BLaER1 treated with 17β-estradiol and CSF1 and Interleukin-3, amounts not matched to agents 10 nM and 100 nM (cell line): ENCODE results near the gene ANKS1A.

Experiments
- H3K27ac ChIP-seq, 11 experiments: shearing (Covaris generic); formaldehyde crosslinking; 2 replicates each; pipeline ENCODE4 v1.8.1; 2022
- H3K27me3 ChIP-seq, 11 experiments: shearing (Covaris generic); formaldehyde crosslinking; 2 replicates each; pipeline ENCODE4 v1.8.1; 2022
- H3K36me3 ChIP-seq, 11 experiments: shearing (Covaris generic); formaldehyde crosslinking; 2 replicates each; pipeline ENCODE4 v1.8.1; 2022
- H3K4me1 ChIP-seq, 10 experiments: shearing (Covaris generic); formaldehyde crosslinking; 2 replicates each; pipeline ENCODE4 v1.8.1; 2022
- H3K4me2 ChIP-seq, 11 experiments: shearing (Covaris generic); formaldehyde crosslinking; 2 replicates each; pipeline ENCODE4 v1.8.1; 2022
- H3K4me3 ChIP-seq, 10 experiments: shearing (Covaris generic); formaldehyde crosslinking; 2 replicates each; pipeline ENCODE4 v1.8.1; 2022
- H3K9ac ChIP-seq, 11 experiments: shearing (Covaris generic); formaldehyde crosslinking; 2 replicates each; pipeline ENCODE4 v1.8.1; 2022
- H3K9me3 ChIP-seq, 11 experiments: shearing (Covaris generic); formaldehyde crosslinking; replicated peaks in 1 of 11; 2 replicates each; pipeline ENCODE4 v1.8.1; 2022
- H4K20me1 ChIP-seq, 11 experiments: shearing (Covaris generic); formaldehyde crosslinking; 2 replicates each; pipeline ENCODE4 v1.8.1; 2022
- Cebpa-rat ChIP-seq, 11 experiments: shearing (Covaris generic); IDR thresholded peaks; 2 replicates each; pipeline ENCODE4 v1.8.1; 2022

Gene ANKS1A

DNA sequence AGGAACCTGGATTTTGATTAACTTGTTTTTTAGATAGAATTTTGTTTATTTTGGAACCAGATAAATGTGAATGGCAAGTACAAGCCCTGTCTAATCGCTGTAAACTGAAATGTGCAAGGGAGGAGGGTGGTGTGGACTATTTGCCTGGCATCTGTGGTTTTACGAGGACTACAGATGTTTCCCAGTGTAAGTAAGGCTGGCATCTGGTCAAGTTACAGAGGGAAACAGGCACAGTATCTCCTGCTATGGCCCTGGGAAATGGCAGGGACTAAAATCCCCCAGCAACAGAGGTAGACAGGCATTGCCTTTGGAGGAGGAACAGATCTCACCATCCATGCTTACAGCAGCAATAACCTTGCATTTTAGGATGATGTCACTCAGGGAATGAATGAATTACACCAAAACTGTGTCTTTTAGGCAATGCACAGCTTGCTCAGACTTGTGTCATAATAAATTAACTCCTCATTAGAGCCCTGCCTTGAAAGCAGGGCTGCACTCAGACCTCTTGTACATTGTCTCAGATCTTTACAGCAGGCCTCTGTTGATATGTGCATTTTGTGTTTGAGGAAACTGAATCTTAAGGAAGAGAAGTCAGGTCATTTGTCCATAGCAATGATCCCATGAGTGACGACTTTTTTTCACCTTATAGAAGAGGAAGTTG, 155.8 kb downstream of the ANKS1A start:
- no peaks in the 10 kb centered on the region for H3K9me3 ChIP-seq
- peak overlapping the region; percentile 53 to 79 (median 62); a peak in 20 of 22 replicates for H3K9ac ChIP-seq
- no peak overlapping the region for H3K4me3 ChIP-seq
- peaks cover 0 to 41% (median 14%) of the 10 kb centered on the region in 11 experiments; a peak in 14 of 22 replicates for H3K36me3 ChIP-seq
- H3K27me3 ChIP-seq, result no peaks in the 10 kb centered on the region
- peaks cover 0 to 50% (median 0%) of the 10 kb centered on the region in 11 experiments; a peak in 3 of 22 replicates for H4K20me1 ChIP-seq
- H3K4me2 ChIP-seq, result peak overlapping the region; percentile 71 to 92 (median 87)
- H3K27ac ChIP-seq, result peak overlapping the region; percentile 62 to 94 (median 87)
- peaks cover 72 to 89% (median 84%) of the 10 kb centered on the region in 10 experiments for H3K4me1 ChIP-seq
- no peak for TF ChIP-seq Cebpa-rat (IDR thresholded peaks at IDR 0.05)

DNA sequence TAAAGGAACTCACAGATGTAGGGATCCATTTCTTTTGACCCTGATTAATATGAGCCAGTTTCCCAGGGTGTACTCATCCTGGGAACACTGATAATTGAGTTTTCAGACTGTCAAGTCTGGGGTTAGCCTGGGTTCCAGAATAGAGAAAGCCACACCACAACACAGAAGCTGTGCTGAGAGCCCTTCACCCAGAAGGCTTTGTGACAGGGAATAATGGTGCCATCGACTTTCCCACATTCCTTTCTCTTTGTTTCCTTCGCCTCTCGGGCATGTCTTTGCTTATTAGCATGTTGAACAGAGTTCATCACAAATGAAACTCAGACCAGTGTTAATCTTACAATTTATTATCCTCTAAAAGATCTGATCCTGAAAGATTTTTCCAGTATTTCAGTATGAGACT, 157.0 kb downstream of the ANKS1A start:
- peak overlapping the region in 10 of 11 experiments; percentile 62 to 94 (median 88); a peak in 20 of 22 replicates for H3K27ac ChIP-seq
- H3K4me3 ChIP-seq, result no peak overlapping the region
- H3K4me2 ChIP-seq, result peak overlapping the region; percentile 71 to 92 (median 87)
- no peak for TF ChIP-seq Cebpa-rat (IDR thresholded peaks at IDR 0.05)
- no peaks in the 10 kb centered on the region for H3K9me3 ChIP-seq
- peaks cover 0 to 40% (median 17%) of the 10 kb centered on the region in 11 experiments; a peak in 14 of 22 replicates for H3K36me3 ChIP-seq
- H4K20me1 ChIP-seq, result peaks cover 0 to 42% (median 0%) of the 10 kb centered on the region in 11 experiments; a peak in 3 of 22 replicates
- peak overlapping the region in 8 of 11 experiments; percentile 67 to 79 (median 73); a peak in 13 of 22 replicates for H3K9ac ChIP-seq
- no peaks in the 10 kb centered on the region for H3K27me3 ChIP-seq
- H3K4me1 ChIP-seq, result peaks cover 84 to 100% (median 96%) of the 10 kb centered on the region in 10 experiments

DNA sequence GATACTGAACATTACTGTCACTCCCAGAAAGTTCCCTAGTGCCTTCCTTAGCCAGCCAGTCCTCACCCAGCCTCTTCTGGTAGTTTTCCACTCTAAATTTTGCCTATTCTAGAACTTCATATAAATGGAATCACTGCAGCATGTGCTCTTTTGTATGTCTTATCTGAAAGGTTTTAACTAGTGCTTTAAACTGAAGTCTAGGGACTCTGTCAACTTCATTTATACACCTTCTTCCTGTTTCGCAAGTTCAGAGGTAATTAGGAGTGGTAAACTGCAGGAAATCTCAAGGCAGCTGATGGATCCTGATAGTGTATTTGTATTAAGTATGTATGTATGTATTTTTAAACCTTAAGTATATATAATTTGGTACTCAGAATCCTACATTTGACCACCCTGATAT, 157.8 kb downstream of the ANKS1A start:
- peaks cover 85 to 95% (median 93%) of the 10 kb centered on the region in 10 experiments for H3K4me1 ChIP-seq
- H3K27ac ChIP-seq, result peak overlapping the region; percentile 63 to 94 (median 87); a peak in 21 of 22 replicates
- H3K4me2 ChIP-seq, result peak overlapping the region; percentile 71 to 92 (median 87)
- no peaks in the 10 kb centered on the region for H3K27me3 ChIP-seq
- peaks cover 0 to 36% (median 0%) of the 10 kb centered on the region in 11 experiments; a peak in 3 of 22 replicates for H4K20me1 ChIP-seq
- H3K9me3 ChIP-seq, result no peaks in the 10 kb centered on the region
- TF ChIP-seq Cebpa-rat (IDR thresholded peaks at IDR 0.05), result no peak
- H3K36me3 ChIP-seq, result peaks cover 0 to 40% (median 18%) of the 10 kb centered on the region in 11 experiments; a peak in 14 of 22 replicates
- H3K9ac ChIP-seq, result peak overlapping the region; percentile 11 to 79 (median 71); a peak in 18 of 22 replicates
- H3K4me3 ChIP-seq, result peak overlapping the region in 5 of 10 experiments; percentile 3 to 26 (median 18); a peak in 6 of 20 replicates

DNA sequence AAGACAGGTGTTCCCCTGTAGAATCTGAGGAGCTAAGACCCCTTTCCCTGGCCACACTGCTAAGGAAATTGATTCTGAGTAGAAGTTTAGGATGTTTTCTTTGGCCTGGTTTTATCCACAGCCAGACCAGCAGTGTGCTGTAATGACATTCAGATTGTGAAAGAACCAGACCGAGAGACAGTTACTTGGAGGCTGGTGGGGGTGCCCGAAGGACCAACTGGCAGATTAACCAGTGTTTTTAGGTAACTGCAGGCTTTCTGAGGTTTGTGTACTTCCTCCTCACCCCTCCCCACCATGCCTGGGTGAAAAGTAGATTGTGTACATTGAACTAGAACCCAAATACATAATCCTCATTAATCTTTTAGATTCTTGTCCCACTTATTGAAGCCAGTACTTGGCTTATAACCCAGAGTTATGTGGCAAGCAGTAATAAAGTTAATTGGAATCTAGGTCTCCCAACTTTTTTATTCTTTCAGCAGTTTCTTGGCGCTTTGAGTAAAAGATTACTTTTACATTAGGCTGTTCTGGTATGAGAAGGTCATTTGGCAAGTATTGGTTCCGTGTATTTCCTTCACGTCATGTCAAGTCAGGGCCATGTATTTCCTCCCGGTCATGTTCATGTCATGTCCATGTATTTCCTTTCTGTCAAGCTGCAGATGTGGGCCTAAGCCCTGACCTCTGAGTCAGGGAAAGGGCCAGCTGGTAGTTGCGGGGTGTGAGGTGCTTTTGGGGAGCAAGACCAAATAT, 158.4 kb downstream of the ANKS1A start:
- H3K4me3 ChIP-seq, result peak overlapping the region in 5 of 10 experiments; percentile 3 to 26 (median 18); a peak in 6 of 20 replicates
- H3K27me3 ChIP-seq, result no peaks in the 10 kb centered on the region
- peaks cover 0 to 32% (median 0%) of the 10 kb centered on the region in 11 experiments; a peak in 3 of 22 replicates for H4K20me1 ChIP-seq
- H3K9ac ChIP-seq, result peak overlapping the region; percentile 11 to 79 (median 71); a peak in 19 of 22 replicates
- H3K36me3 ChIP-seq, result peaks cover 0 to 40% (median 17%) of the 10 kb centered on the region in 11 experiments; a peak in 14 of 22 replicates
- peak in 8 of 11 experiments; percentile 60 to 89 (median 79); a peak in 16 of 22 replicates for TF ChIP-seq Cebpa-rat (IDR thresholded peaks at IDR 0.05)
- peak overlapping the region; percentile 71 to 92 (median 87) for H3K4me2 ChIP-seq
- no peaks in the 10 kb centered on the region for H3K9me3 ChIP-seq
- peaks cover 85 to 94% (median 89%) of the 10 kb centered on the region in 10 experiments for H3K4me1 ChIP-seq
- H3K27ac ChIP-seq, result peak overlapping the region; percentile 63 to 94 (median 87); a peak in 21 of 22 replicates

DNA sequence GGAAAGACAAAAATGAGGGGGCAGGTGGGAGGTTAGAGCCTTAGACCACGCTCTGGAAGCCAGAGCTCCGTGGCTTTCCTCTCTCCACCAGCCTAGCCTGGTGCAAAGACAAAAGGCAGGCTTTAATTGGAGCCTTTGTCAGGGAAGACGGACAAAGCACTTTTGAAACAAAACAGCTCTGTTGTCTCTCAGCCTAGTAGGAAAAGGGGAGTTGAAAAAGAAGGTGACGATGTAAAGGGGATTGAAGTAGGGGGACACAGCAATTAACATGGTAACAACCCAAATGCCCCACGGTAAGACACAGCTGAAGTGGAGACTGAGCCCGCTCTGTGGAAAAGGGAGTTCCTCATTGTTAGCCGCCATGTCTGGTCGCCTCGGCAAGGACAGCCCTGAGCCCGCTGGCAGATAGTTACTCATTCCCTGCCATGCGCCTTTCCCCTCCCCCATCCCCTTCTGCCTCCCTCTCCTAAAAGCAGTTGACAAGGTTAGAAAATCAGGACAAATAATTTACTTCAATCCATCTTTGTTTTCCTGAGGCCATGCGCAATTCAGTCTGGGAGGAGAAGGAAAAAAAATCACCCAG, 159.1 kb downstream of the ANKS1A start:
- peak overlapping the region; percentile 71 to 92 (median 87) for H3K4me2 ChIP-seq
- H3K9ac ChIP-seq, result peak overlapping the region in 10 of 11 experiments; percentile 56 to 79 (median 72); a peak in 20 of 22 replicates
- no peaks in the 10 kb centered on the region for H3K27me3 ChIP-seq
- peaks cover 0 to 32% (median 0%) of the 10 kb centered on the region in 11 experiments; a peak in 3 of 22 replicates for H4K20me1 ChIP-seq
- H3K27ac ChIP-seq, result peak overlapping the region; percentile 63 to 94 (median 87)
- H3K36me3 ChIP-seq, result peaks cover 0 to 42% (median 16%) of the 10 kb centered on the region in 11 experiments; a peak in 14 of 22 replicates
- peaks cover 80 to 94% (median 82%) of the 10 kb centered on the region in 10 experiments for H3K4me1 ChIP-seq
- H3K4me3 ChIP-seq, result peak overlapping the region in 2 of 10 experiments; percentile 46 to 48; a peak in 6 of 20 replicates
- H3K9me3 ChIP-seq, result no peaks in the 10 kb centered on the region
- TF ChIP-seq Cebpa-rat (IDR thresholded peaks at IDR 0.05), result no peak

DNA sequence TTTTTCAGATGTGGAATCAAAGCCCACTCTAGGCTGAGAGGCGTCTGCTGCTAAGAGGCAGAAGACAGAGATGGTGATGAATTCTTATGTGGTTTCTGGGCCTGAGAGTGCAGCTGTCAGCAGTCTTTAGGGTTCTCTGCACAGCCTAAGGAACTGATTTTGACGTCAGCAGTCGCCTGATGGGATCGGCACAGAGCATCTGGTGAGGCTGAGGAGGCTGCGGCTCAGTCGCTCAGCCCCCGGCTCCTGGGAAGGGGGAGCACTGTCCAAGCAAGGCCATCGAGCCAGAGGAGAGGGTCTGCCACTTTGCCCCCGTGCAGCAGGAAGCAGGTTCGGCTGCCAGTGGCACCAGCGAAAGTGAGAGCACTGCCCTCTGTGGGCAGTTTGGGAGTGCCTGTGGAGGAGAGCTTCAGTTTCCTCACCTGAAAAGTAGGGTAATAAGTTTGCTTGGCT, 159.6 kb downstream of the ANKS1A start:
- Histone ChIP-seq H3K4me1 (peaks cover 74 to 92% (median 77%) of the 10 kb centered on the region in 10 experiments), H3K27ac (peak overlapping the region; percentile 63 to 94 (median 87); a peak in 21 of 22 replicates), H4K20me1 (peaks cover 0 to 32% (median 0%) of the 10 kb centered on the region in 11 experiments; a peak in 3 of 22 replicates), H3K36me3 (peaks cover 0 to 47% (median 19%) of the 10 kb centered on the region in 11 experiments; a peak in 15 of 22 replicates), H3K9me3 (no peaks in the 10 kb centered on the region), H3K4me2 (peak overlapping the region; percentile 71 to 92 (median 87)), H3K27me3 (no peaks in the 10 kb centered on the region), H3K4me3 (peak overlapping the region in 6 of 10 experiments; percentile 27 to 48 (median 36); a peak in 10 of 20 replicates), H3K9ac (peak overlapping the region; percentile 56 to 79 (median 71); a peak in 21 of 22 replicates)
- TF ChIP-seq Cebpa-rat (IDR thresholded peaks at IDR 0.05), result no peak

DNA sequence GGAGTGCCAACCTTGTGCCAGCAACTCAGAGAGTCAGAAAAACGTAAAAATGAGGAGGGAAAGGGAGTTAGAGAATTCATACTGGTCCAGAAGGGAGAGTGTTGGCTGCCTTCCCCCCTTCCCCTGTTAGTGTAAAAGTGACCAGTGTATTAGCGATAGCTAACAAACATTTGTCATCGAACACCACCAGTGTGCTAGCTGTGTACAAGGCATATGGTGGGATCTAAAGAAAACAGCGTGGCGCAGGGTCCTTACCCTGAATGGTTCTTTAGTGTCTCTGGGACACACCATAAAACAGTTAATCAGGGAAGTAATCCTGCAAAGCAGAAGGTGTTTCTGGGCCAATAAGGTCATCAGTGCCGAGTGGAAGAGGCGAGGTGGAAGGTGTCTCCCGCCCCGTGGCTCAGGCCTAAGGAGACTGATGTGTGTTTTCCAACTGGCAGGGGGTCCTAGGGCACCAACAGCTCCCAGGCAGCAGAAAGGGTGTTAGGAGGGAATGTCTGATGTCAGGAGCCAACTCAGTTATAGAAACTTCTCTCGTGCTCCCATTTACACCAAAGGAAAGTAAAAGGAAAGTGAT, 160.2 kb downstream of the ANKS1A start:
- no peaks in the 10 kb centered on the region for H3K9me3 ChIP-seq
- peak overlapping the region; percentile 56 to 79 (median 71); a peak in 17 of 22 replicates for H3K9ac ChIP-seq
- peak overlapping the region; percentile 71 to 92 (median 87) for H3K4me2 ChIP-seq
- peaks cover 68 to 86% (median 71%) of the 10 kb centered on the region in 10 experiments for H3K4me1 ChIP-seq
- peaks cover 0 to 28% (median 0%) of the 10 kb centered on the region in 11 experiments; a peak in 3 of 22 replicates for H4K20me1 ChIP-seq
- no peaks in the 10 kb centered on the region for H3K27me3 ChIP-seq
- peak overlapping the region; percentile 63 to 94 (median 87); a peak in 21 of 22 replicates for H3K27ac ChIP-seq
- H3K4me3 ChIP-seq, result peak overlapping the region in 3 of 10 experiments; percentile 29 to 46 (median 32); a peak in 4 of 20 replicates
- no peak for TF ChIP-seq Cebpa-rat (IDR thresholded peaks at IDR 0.05)
- H3K36me3 ChIP-seq, result peaks cover 0 to 53% (median 25%) of the 10 kb centered on the region in 11 experiments; a peak in 15 of 22 replicates
